Endothelial cell of umbilical vein (primary cell): Measurements from ENCODE around the gene ISL2. TPM values are rescaled to one million over a fixed set of nuclear protein-coding genes. Genes with fewer than 3 reads are reported as not detected.

Experiments used
- BruUV-seq: library from RNA; stranded (reverse); fragments of 400-500 nt; replicated peaks from 2 replicates; lab custom pipeline; 2021; lab: Mats Ljungman, UMichigan
- CTCF ChIA-PET: fragments of 300-600, 350-600 bp; sonication (Branson Sonifier 250); formaldehyde crosslinking; loops from one replicate; lab custom pipeline; 2021; ENCODE audit warnings: antibody characterized with exemption, inconsistent platforms; lab: Charles Lee
- POLR2A ChIA-PET: fragments of 300-600, 350-600 bp; sonication (Branson Sonifier 250); formaldehyde crosslinking; loops from one replicate; lab custom pipeline; 2021; ENCODE audit warnings: antibody characterized with exemption, inconsistent platforms; lab: Charles Lee
- DNase-seq: peaks from one replicate; pipeline ENCODE4 v3.0.0-alpha.2; 2011; ENCODE audit warnings: low read depth, low spot score
- FAIRE-seq: peaks from 2 replicates; lab custom pipeline; 2011; peaks lifted over from hg19 to GRCh38; lab: Jason Lieb, UNC
- H2AFZ ChIP-seq: 2 replicates; pipeline ENCODE4 v1.6.0; 2012; ENCODE audit warnings: low read depth, low read length, control low read depth, inconsistent platforms
- H3K27ac ChIP-seq: 2 replicates; pipeline ENCODE4 v1.5.1; 2011; ENCODE audit warnings: low read depth, mild to moderate bottlenecking, control low read depth, low read length, moderate library complexity; ENCODE audit not compliant: insufficient read depth
- H3K27me3 ChIP-seq, 2 experiments: 2 replicates each; pipeline versions ENCODE4 v1.6.0 to v1.6.1; 2011; ENCODE audit warnings: low read length in 2 of 2, mixed read lengths in 1 of 2; ENCODE audit not compliant: control insufficient read depth in 2 of 2, insufficient read depth in 2 of 2
- H3K36me3 ChIP-seq, 2 experiments: 2 replicates in 1 of 2; 3 replicates in 1 of 2; pipeline ENCODE4 v1.5.1; 2011; ENCODE audit warnings: low read length in 2 of 2, mild to moderate bottlenecking in 1 of 2, moderate library complexity in 1 of 2; ENCODE audit not compliant: control insufficient read depth in 2 of 2, insufficient read depth in 2 of 2; ENCODE audit errors: extremely low read depth in 1 of 2
- H3K4me1 ChIP-seq: 3 replicates; pipeline ENCODE4 v1.5.1; 2011; ENCODE audit warnings: mild to moderate bottlenecking, low read length; ENCODE audit not compliant: control insufficient read depth, insufficient read depth; ENCODE audit errors: extremely low read depth
- H3K4me2 ChIP-seq: 2 replicates; pipeline ENCODE4 v1.6.1; 2011; ENCODE audit warnings: low read length, control low read depth, mixed read lengths; ENCODE audit not compliant: insufficient read depth
- H3K4me3 ChIP-seq, 3 experiments: fragments of 200-600 bp in 1 of 3; sonication (generic), shearing (Covaris generic) in 1 of 3; replicated peaks in 1 of 3; 2 replicates each; pipeline ENCODE4 v1.5.1; 2011 to 2016; ENCODE audit warnings: control low read depth in 3 of 3, low read length in 3 of 3, mild to moderate bottlenecking in 2 of 3, inconsistent platforms in 1 of 3, low read depth in 1 of 3, moderate library complexity in 1 of 3; ENCODE audit not compliant: insufficient read depth in 1 of 3
- H3K79me2 ChIP-seq: 2 replicates; pipeline ENCODE4 v1.6.0; 2012; ENCODE audit warnings: low read length, inconsistent platforms; ENCODE audit not compliant: control insufficient read depth, insufficient read depth
- H3K9ac ChIP-seq: replicated peaks from 2 replicates; pipeline ENCODE3; 2011; ENCODE audit warnings: low read length, control low read depth; ENCODE audit not compliant: insufficient read depth; ENCODE audit errors: extremely low read depth
- H3K9me1 ChIP-seq: replicated peaks from 3 replicates; pipeline ENCODE4 v1.6.0; 2011; ENCODE audit warnings: mild to moderate bottlenecking, low read length; ENCODE audit not compliant: control insufficient read depth, insufficient read depth; ENCODE audit errors: extremely low read depth
- H3K9me3 ChIP-seq: replicated peaks from 2 replicates; pipeline ENCODE4 v1.5.1; 2012; ENCODE audit warnings: low read length, inconsistent platforms; ENCODE audit not compliant: control insufficient read depth, insufficient read depth
- H4K20me1 ChIP-seq: replicated peaks from 2 replicates; pipeline ENCODE3; 2011; ENCODE audit warnings: mild to moderate bottlenecking, low read length; ENCODE audit not compliant: control insufficient read depth, insufficient read depth; ENCODE audit errors: extremely low read depth
- CTCF ChIP-seq, 2 donors: IDR thresholded peaks; 1 replicate in 1 of 2; 2 replicates in 1 of 2; pipeline ENCODE4 v1.5.1; 2011; ENCODE audit warnings: low read length in 2 of 2, mild to moderate bottlenecking in 2 of 2, moderate library complexity in 2 of 2, control low read depth in 1 of 2, inconsistent platforms in 1 of 2, low read depth in 1 of 2; ENCODE audit not compliant: insufficient read depth in 1 of 2; ENCODE audit errors: extremely low read depth in 1 of 2
- EZH2 ChIP-seq: IDR thresholded peaks from 2 replicates; pipeline ENCODE4 v1.6.1; 2012; ENCODE audit warnings: borderline replicate concordance, low read depth, mild to moderate bottlenecking, moderate library complexity, low read length, inconsistent platforms; ENCODE audit not compliant: severe bottlenecking
- FOS ChIP-seq: IDR thresholded peaks from 2 replicates; pipeline ENCODE4 v1.6.1; 2011; ENCODE audit warnings: mild to moderate bottlenecking, low read length, moderate library complexity, borderline replicate concordance; ENCODE audit not compliant: insufficient read depth
- GATA2 ChIP-seq: IDR thresholded peaks from 2 replicates; pipeline ENCODE4 v1.7.0; 2011; ENCODE audit warnings: low read depth, mild to moderate bottlenecking, moderate library complexity, mixed read lengths, low read length; ENCODE audit not compliant: insufficient read length, insufficient read depth
- JUN ChIP-seq: IDR thresholded peaks from 2 replicates; pipeline ENCODE4 v1.6.1; 2011; ENCODE audit warnings: borderline replicate concordance, low read depth; ENCODE audit not compliant: insufficient read length, insufficient read depth
- MAX ChIP-seq: IDR thresholded peaks from 2 replicates; pipeline ENCODE4 v1.6.1; 2011; ENCODE audit not compliant: insufficient read depth, insufficient read length
- MYC ChIP-seq: IDR thresholded peaks from one replicate; pipeline ENCODE4 v1.6.1; 2011; ENCODE audit warnings: mild to moderate bottlenecking, low read depth, low read length
- POLR2A ChIP-seq: IDR thresholded peaks from 2 replicates; pipeline ENCODE4 v1.6.1; 2012; ENCODE audit warnings: low read depth, mild to moderate bottlenecking, control low read depth, low read length
- POLR2AphosphoS5 ChIP-seq: IDR thresholded peaks from 2 replicates; pipeline ENCODE4 v1.6.1; 2012; ENCODE audit warnings: low read depth, mild to moderate bottlenecking, control low read depth, low read length, moderate library complexity; ENCODE audit not compliant: insufficient read depth
- dilution Hi-C: fragments of 300-500 bp; cut with MboI; formaldehyde crosslinking; loops from one replicate; pipeline ENCODE4 v1.15.0; 2019; ENCODE audit warnings: low sequenced_read_pairs; ENCODE audit not compliant: extremely low pct_ligation_motif_present
- intact Hi-C: fragments of 100-400 bp; cut with micrococcal nuclease; formaldehyde crosslinking; loops from one replicate; pipeline ENCODE4 v1.10.0; 2022
- polyA plus RNA-seq, 4 experiments: library from polyadenylated mRNA; depleted of rRNA in 3 of 4; stranded (reverse) in 3 of 4; unstranded in 1 of 4; fragments of >200 nt; gene quantifications; 2 replicates each; pipeline versions ENCODE4 v1.2.1 to v1.2.3, GENCODE V29; 2011 to 2012; ENCODE audit warnings: missing spikeins in 1 of 4
- total RNA-seq: library from RNA; stranded (reverse); gene quantifications from 2 replicates; pipeline ENCODE4 v1.2.3, GENCODE V29; 2021

Gene ISL2
- total and polyA plus RNA-seq, 2 donors (not counting 3 experiments of a cell fraction or from before 2014, with no cell fraction given), result 0.10 TPM; not detected in 1

- DNase-seq (no peak), FAIRE-seq (no peak)
- no TSS peak for BruUV-seq
- POLR2A ChIA-PET, result no interaction called here
- no peak overlapping the region for H3K4me3 ChIP-seq
- H2AFZ ChIP-seq, result no peak overlapping the region
- no peaks in the 10 kb centered on the region for H3K9me1 ChIP-seq
- peaks cover 60% of the 10 kb centered on the region for H3K79me2 ChIP-seq
- no peaks in the 10 kb centered on the region for H3K27me3 ChIP-seq
- H3K9me3 ChIP-seq, result no peaks in the 10 kb centered on the region
- dilution Hi-C loops, result no loop called here
- H3K9ac ChIP-seq, result no peak overlapping the region
- H3K27ac ChIP-seq, result no peak overlapping the region
- TF ChIP-seq MYC (no peak), FOS (no peak), EZH2 (no peak), GATA2 (no peak), POLR2AphosphoS5 (no peak), CTCF (IDR thresholded peaks at IDR 0.05; ENCODE audit: extremely low read depth in 1 of 2, insufficient read depth in 1 of 2, low read depth in 1 of 2, low read length in 2 of 2) (no peak), JUN (no peak), POLR2A (no peak), MAX (no peak)
- H3K4me1 ChIP-seq, result no peaks in the 10 kb centered on the region
- no peak overlapping the region for H3K4me2 ChIP-seq
- H3K36me3 ChIP-seq, result no peaks in the 10 kb centered on the region
- intact Hi-C loops, result no loop called here
- CTCF ChIA-PET, result interaction anchor here (1.3 to 1.5 kb wide), 2 partner anchors 10 to 31 kb away, joined by 3 to 4 read pairs; no protein-coding TSS in a partner anchor
- H4K20me1 ChIP-seq, result peaks cover 9% of the 10 kb centered on the region
Measured at GRCh38 chr15:76299786-76300185, 36.8 kb upstream of the ISL2 start.
